T-cell (primary cell): ENCODE data around the gene GFRA1. TPM values are rescaled to one million over a fixed set of nuclear protein-coding genes. Genes with fewer than 3 reads are reported as not detected.
"Not testable (repeated sequence)": the region's sequence is repeated elsewhere in the genome, so short reads cannot be mapped to it uniquely, and the experiment has no call there.

ENCODE experiments used
- ATAC-seq, 4 experiments: fragments of 200-7000 bp in 3 of 4; fragments of 150-1000 bp in 1 of 4; cut with Tn5 transposase; replicated peaks in 1 of 4; 1 replicate in 3 of 4; 2 replicates in 1 of 4; pipeline ENCODE4 v1.10.0; 2021; ENCODE audit warnings: moderate library complexity in 3 of 4, mild to moderate bottlenecking in 2 of 4, moderate number of reproducible peaks in 1 of 4
- CTCF ChIA-PET, 2 donors: fragments of 300-600 bp; sonication (Branson Sonifier 250); formaldehyde crosslinking; loops; one replicate each; lab custom pipeline; 2022; ENCODE audit warnings: antibody characterized with exemption in 2 of 2; lab: Charles Lee
- POLR2A ChIA-PET, 2 donors: fragments of 300-600 bp; sonication (Branson Sonifier 250); formaldehyde crosslinking; loops; one replicate each; lab custom pipeline; 2022; ENCODE audit warnings: antibody characterized with exemption in 2 of 2; lab: Charles Lee
- DNase-seq, 35 experiments: peaks; one replicate each; pipeline versions ENCODE4 v3.0.0 to v3.0.0-alpha.2; 2013 to 2023
- H3K27ac ChIP-seq: one replicate; pipeline ENCODE4 v1.5.1; 2013; ENCODE audit warnings: low read length
- H3K27me3 ChIP-seq, 2 experiments: replicated peaks in 1 of 2; 1 replicate in 1 of 2; 2 replicates in 1 of 2; pipeline versions ENCODE4 v1.6.1 to v1.7.0; 2013; ENCODE audit warnings: low read length in 1 of 2, mixed read lengths in 1 of 2; ENCODE audit not compliant: control insufficient read depth in 2 of 2, insufficient read depth in 2 of 2; ENCODE audit errors: extremely low read depth in 1 of 2
- H3K36me3 ChIP-seq, 2 donors: 1 replicate in 1 of 2; 2 replicates in 1 of 2; pipeline versions ENCODE4 v1.6.1 to v1.7.0; 2013; ENCODE audit warnings: low read length in 1 of 2; ENCODE audit not compliant: control insufficient read depth in 2 of 2, insufficient read depth in 1 of 2; ENCODE audit errors: extremely low read depth in 1 of 2
- H3K4me1 ChIP-seq, 2 experiments: 1 replicate in 1 of 2; 2 replicates in 1 of 2; pipeline versions ENCODE4 v1.6.1 to v1.7.0; 2013; ENCODE audit warnings: low read length in 2 of 2, mixed read lengths in 1 of 2; ENCODE audit not compliant: insufficient read depth in 2 of 2, control insufficient read depth in 1 of 2; ENCODE audit errors: extremely low read depth in 1 of 2
- H3K4me3 ChIP-seq, 2 donors: 1 replicate in 1 of 2; 2 replicates in 1 of 2; pipeline versions ENCODE4 v1.5.1 to v1.7.0; 2013; ENCODE audit warnings: mild to moderate bottlenecking in 2 of 2, low read length in 1 of 2, moderate library complexity in 1 of 2; ENCODE audit not compliant: control insufficient read depth in 1 of 2; ENCODE audit errors: extremely low read depth in 1 of 2
- H3K9me3 ChIP-seq: 2 replicates; pipeline ENCODE4 v1.7.0; 2013
- H3K27ac Mint-ChIP-seq, 2 donors: one replicate each; pipeline ENCODE4 v1.8.0; 2020 to 2021; ENCODE audit warnings: mild to moderate bottlenecking in 2 of 2, mixed read lengths in 2 of 2
- H3K27me3 Mint-ChIP-seq, 2 donors: one replicate each; pipeline ENCODE4 v1.8.0; 2021 to 2022; ENCODE audit warnings: mixed read lengths in 2 of 2
- H3K36me3 Mint-ChIP-seq: one replicate; pipeline ENCODE4 v1.8.0; 2021; ENCODE audit warnings: mixed read lengths
- H3K4me1 Mint-ChIP-seq, 3 donors: one replicate each; pipeline ENCODE4 v1.8.0; 2020 to 2022; ENCODE audit warnings: mixed read lengths in 3 of 3, mild to moderate bottlenecking in 1 of 3
- H3K4me3 Mint-ChIP-seq, 3 donors: one replicate each; pipeline ENCODE4 v1.8.0; 2020 to 2022; ENCODE audit warnings: mild to moderate bottlenecking in 3 of 3, mixed read lengths in 3 of 3, moderate library complexity in 3 of 3
- H3K9me3 Mint-ChIP-seq, 3 donors: one replicate each; pipeline ENCODE4 v1.8.0; 2020 to 2022; ENCODE audit warnings: mixed read lengths in 3 of 3
- WGBS: methylation state at CpG from one replicate; pipeline ENCODE4 v1.1.5; 2013; ENCODE audit warnings: missing lambda C conversion rate; ENCODE audit not compliant: insufficient coverage; 5-methylcytosine and 5-hydroxymethylcytosine counted together
- total RNA-seq, 35 experiments: library from RNA in 6 of 35; stranded (reverse) in 6 of 35; fragments of 120-200 nt in 1 of 35; gene quantifications; one replicate each; pipeline versions ENCODE4 v1.2.1 to v1.2.4 and lab custom pipeline; 2013 to 2026

GFRA1 gene
- total RNA-seq, 5 donors from 2014 or later (not counting 1 experiment from before 2014, with no cell fraction given) = 0.03 to 0.25 (median 0.20) TPM; not detected in 2

DNA sequence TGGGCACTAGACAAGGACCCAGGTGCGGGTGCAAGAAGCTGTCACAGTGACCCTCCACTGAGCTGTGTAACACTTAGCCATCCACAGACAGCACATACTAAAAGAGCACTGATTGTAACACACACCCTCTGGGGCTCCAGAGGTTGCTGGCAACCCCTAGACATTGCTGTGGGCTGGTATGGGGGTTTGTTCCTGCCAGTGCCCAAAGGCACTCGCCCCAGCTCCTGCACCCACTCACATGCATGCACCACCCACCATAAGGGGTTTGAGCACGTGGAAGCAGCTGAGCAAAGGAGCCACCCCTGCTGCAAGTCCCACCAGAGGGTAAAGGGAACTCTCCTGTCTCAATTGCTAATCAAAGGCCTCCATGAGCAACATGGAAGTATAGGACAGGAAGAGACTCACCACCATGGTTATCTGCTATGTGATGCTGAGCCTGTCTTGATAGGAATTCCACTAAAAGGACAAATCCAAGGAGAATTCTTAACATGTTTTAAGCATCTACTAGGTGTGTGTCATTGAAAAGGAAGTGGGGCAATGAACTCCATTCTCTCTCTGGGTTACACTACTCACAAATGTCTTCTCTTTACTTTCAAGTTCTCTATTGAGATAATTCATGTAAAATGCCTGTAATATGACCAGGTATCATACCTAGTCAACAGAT, 103.1 kb downstream of the GFRA1 start:
- POLR2A ChIA-PET = no interaction called here
- Histone ChIP-seq H3K9me3 (no peaks in the 10 kb centered on the region), H3K4me1 (no peaks in the 10 kb centered on the region), H3K4me3 (no peak overlapping the region), H3K36me3 (no peaks in the 10 kb centered on the region), H3K27ac (no peak overlapping the region), H3K27me3 (no peaks in the 10 kb centered on the region)
- Mint-ChIP-seq H3K27me3 (no peaks in the 10 kb centered on the region), H3K4me3 (no peak overlapping the region), H3K27ac (no peak overlapping the region), H3K36me3 (no peaks in the 10 kb centered on the region), H3K4me1 (no peaks in the 10 kb centered on the region), H3K9me3 (peaks cover 0 to 13% (median 0%) of the 10 kb centered on the region in 3 donors)
- WGBS = no CpG with 5 or more reads among the region's 3 CpGs
- CTCF ChIA-PET = no interaction called here
- no peak for ATAC-seq
- DNase-seq = no peak

DNA sequence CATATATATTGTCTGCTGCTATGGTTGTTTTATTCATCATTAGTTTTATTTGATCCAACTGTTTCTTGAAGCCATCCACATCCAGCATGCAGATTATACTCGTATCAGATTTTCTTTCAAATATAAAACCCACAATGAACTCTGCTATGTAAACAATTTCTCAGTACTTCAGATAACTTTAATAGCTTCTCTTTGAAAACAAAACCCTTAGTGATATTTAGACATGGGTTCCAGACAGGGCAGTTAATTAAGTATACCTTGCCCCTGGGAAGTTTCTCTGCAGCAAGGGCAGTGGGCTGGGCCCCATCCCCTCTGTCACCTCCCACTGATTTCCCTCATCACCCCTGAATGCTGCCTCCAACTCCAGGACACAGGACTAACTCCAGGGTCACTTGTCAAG, 104.3 kb downstream of the GFRA1 start:
- CTCF ChIA-PET = no interaction called here
- Histone ChIP-seq H3K27me3 (no peaks in the 10 kb centered on the region), H3K4me3 (no peak overlapping the region), H3K4me1 (no peaks in the 10 kb centered on the region), H3K36me3 (no peaks in the 10 kb centered on the region), H3K27ac (no peak overlapping the region), H3K9me3 (no peaks in the 10 kb centered on the region)
- no peak overlapping the region for H3K4me3 Mint-ChIP-seq
- no peak overlapping the region for H3K27ac Mint-ChIP-seq
- H3K36me3 Mint-ChIP-seq = no peaks in the 10 kb centered on the region
- no peaks in the 10 kb centered on the region for H3K27me3 Mint-ChIP-seq
- no peak for ATAC-seq
- H3K9me3 Mint-ChIP-seq = peaks cover 0 to 13% (median 0%) of the 10 kb centered on the region in 3 donors
- WGBS = no CpG with 5 or more reads among the region's 1 CpG
- POLR2A ChIA-PET = no interaction called here
- no peaks in the 10 kb centered on the region for H3K4me1 Mint-ChIP-seq
- DNase-seq = no peak

DNA sequence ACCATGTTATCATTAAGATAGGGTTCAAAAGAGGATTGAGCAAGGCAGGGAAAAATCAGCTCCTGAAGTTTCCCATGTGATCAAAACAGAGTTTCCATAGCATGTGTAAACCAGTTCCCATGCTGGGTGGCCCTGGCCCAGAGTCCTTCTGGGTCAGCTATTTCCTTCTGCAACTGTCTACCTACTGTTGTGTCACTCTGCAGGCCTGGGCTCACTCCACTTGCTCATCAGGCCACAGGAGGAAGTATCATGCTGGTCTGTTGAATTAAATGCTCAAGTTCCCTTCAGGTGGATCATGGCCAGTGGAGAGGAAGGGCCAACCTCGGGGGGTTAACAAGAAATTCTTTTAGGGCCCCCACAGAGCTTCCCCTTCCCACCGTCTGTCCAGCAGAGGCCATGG, 104.7 kb downstream of the GFRA1 start:
- no peaks in the 10 kb centered on the region for H3K9me3 ChIP-seq
- H3K27ac ChIP-seq = no peak overlapping the region
- no peak overlapping the region for H3K27ac Mint-ChIP-seq
- H3K27me3 ChIP-seq = no peaks in the 10 kb centered on the region
- DNase-seq = no peak
- H3K36me3 ChIP-seq = no peaks in the 10 kb centered on the region
- H3K9me3 Mint-ChIP-seq = peaks cover 0 to 13% (median 0%) of the 10 kb centered on the region in 3 donors
- ChIA-PET POLR2A (no interaction called here), CTCF (no interaction called here)
- no peaks in the 10 kb centered on the region for H3K4me1 Mint-ChIP-seq
- H3K36me3 Mint-ChIP-seq = no peaks in the 10 kb centered on the region
- no peak overlapping the region for H3K4me3 ChIP-seq
- no peaks in the 10 kb centered on the region for H3K4me1 ChIP-seq
- no peaks in the 10 kb centered on the region for H3K27me3 Mint-ChIP-seq
- ATAC-seq = no peak
- no peak overlapping the region for H3K4me3 Mint-ChIP-seq
- WGBS = no CpG with 5 or more reads among the region's 2 CpGs

DNA sequence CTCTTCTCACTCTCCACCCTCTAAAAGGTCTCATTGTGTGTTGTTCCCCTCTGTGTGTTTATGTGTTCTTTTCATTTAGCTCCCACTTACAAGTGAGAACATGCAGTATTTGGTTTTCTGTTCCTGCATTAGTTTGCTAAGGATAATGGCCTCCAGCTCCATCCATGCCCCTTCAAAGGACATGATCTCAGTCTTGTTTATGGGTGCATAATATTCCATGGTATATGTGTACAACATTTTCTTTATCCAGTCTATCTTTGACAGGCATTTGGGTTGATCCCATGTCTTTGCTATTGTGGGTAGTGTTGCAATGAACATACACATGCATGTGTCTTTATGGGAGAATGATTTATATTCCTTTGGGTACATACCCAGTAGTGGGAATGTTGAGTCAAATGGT, 107.1 kb downstream of the GFRA1 start:
- not testable (repeated sequence) for H3K4me1 ChIP-seq, H3K27me3 Mint-ChIP-seq, H3K27me3 ChIP-seq

DNA sequence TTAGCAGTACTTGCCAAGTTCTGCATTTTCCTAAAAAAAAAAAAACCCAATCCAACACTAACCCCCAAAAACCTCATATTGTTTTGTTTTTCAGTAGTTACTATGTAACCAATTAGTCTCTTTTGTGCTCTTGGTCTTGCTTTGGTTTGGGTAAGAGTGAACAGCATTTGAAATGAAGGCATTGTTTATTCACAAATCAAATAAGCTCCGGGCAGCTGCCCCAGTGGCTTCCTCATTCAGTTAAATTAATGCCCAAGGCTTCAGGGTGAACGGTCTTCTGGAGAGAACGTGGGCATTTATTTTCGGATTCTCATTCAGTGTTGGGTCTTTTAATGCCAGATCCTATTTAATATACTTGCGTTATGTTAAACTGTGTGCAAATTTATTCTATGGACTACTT, 108.7 kb downstream of the GFRA1 start:
- DNase-seq = no peak
- Histone ChIP-seq H3K4me1 (no peaks in the 10 kb centered on the region), H3K27me3 (no peaks in the 10 kb centered on the region), H3K4me3 (no peak overlapping the region), H3K36me3 (no peaks in the 10 kb centered on the region), H3K9me3 (no peaks in the 10 kb centered on the region), H3K27ac (no peak overlapping the region)
- POLR2A ChIA-PET = no interaction called here
- H3K4me1 Mint-ChIP-seq = no peaks in the 10 kb centered on the region
- H3K9me3 Mint-ChIP-seq = peaks cover 0 to 13% (median 0%) of the 10 kb centered on the region in 3 donors
- no peaks in the 10 kb centered on the region for H3K36me3 Mint-ChIP-seq
- H3K4me3 Mint-ChIP-seq = no peak overlapping the region
- ATAC-seq = no peak
- CTCF ChIA-PET = no interaction called here
- WGBS = 100% methylated on average over 1 of the region's 5 CpGs
- H3K27ac Mint-ChIP-seq = no peak overlapping the region
- no peaks in the 10 kb centered on the region for H3K27me3 Mint-ChIP-seq

More for the DNA sequence above, 107.1 kb downstream of the GFRA1 start:
- DNase-seq, H3K27ac ChIP-seq, H3K9me3 ChIP-seq, H3K27ac Mint-ChIP-seq, H3K36me3 Mint-ChIP-seq, CTCF ChIA-PET, H3K4me1 Mint-ChIP-seq, H3K36me3 ChIP-seq, H3K4me3 ChIP-seq, POLR2A ChIA-PET, H3K4me3 Mint-ChIP-seq, ATAC-seq: not testable (repeated sequence)
- peaks cover 0 to 13% (median 0%) of the 10 kb centered on the region in 3 donors for H3K9me3 Mint-ChIP-seq

DNA sequence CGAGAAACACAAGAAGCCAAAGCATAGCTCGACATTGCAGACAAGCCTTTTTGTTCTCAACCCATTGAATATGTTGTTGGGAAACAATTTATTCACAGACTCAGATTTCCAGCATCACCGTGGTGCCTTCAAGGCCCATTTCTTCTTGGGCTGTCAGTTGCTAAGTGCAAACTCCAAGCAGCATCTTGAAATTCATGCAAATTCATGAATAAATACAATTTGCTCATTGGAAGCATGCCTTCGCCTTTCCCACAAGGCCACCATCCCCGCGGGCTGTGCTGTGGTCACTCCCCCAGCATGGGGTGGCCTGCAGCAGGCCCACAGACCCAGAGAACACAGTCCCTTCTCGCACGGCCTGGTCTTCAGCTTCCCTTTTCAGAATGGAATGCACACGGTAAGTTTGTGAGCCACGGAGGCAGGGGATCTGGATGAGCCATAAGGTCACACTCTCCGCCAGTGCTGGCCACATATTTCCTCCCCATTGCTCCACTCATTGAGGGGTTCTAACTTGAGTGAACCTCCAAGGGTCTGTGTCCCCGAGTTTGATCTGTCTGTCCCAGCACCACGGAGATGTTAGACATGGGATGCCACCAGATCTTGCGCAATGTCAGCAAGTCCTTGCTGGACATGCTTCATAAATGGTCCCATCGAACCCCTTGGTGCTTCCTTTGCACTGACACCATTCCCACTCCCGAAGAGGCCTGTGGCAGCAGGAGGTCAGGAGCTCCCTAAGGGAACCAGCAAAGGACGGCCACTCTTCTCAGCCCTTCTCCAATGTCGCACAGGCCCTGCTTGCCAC, 109.5 kb downstream of the GFRA1 start:
- Histone ChIP-seq H3K4me3 (no peak overlapping the region), H3K36me3 (no peaks in the 10 kb centered on the region), H3K9me3 (no peaks in the 10 kb centered on the region), H3K4me1 (no peaks in the 10 kb centered on the region), H3K27me3 (no peaks in the 10 kb centered on the region), H3K27ac (no peak overlapping the region)
- DNase-seq (no peak), ATAC-seq (no peak)
- no peak overlapping the region for H3K27ac Mint-ChIP-seq
- H3K4me1 Mint-ChIP-seq = no peaks in the 10 kb centered on the region
- H3K4me3 Mint-ChIP-seq = no peak overlapping the region
- H3K9me3 Mint-ChIP-seq = peaks cover 0 to 13% (median 0%) of the 10 kb centered on the region in 3 donors
- CTCF ChIA-PET = no interaction called here
- WGBS = 67% methylated on average over 9 of the region's 18 CpGs
- H3K27me3 Mint-ChIP-seq = no peaks in the 10 kb centered on the region
- POLR2A ChIA-PET = no interaction called here
- H3K36me3 Mint-ChIP-seq = no peaks in the 10 kb centered on the region
